ENCODE results near the gene CST6.

The CST6 gene

DNA sequence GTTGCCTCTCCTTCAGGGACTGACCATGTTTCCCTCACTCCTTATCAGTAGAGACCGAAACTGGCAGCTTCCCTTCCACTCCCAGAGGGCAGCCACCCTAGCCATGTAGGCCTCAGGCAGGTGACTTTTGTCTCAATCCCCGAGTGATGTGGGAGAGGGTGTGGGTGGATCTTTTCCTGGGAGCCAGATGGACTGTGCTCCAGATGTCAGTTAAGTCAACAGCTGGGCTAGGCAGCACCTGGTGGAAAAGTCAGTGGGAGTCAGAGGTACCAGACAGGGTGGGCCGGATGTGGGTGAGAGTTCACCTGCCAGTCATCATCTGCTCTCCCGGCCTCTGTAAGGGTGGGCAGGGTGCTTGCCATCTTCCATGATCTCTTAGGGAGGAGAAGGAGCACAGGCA is 7.6 kb upstream of the CST6 start:
- DNase-seq = no peak
- no peaks in the 10 kb centered on the region for H3K9me3 ChIP-seq (replicated peaks; ENCODE audit: insufficient read depth, low read length)
- H3K9ac ChIP-seq (ENCODE audit: low read length) = no peak overlapping the region
- peaks cover 40% of the 10 kb centered on the region for H3K4me1 ChIP-seq (ENCODE audit: low read length)
- H3K4me2 ChIP-seq (ENCODE audit: low read depth, low read length) = no peak overlapping the region
- peaks cover 30% of the 10 kb centered on the region for H3F3A ChIP-seq (ENCODE audit: insufficient read depth, low read length)
- peaks cover 48% of the 10 kb centered on the region for H3K79me2 ChIP-seq (ENCODE audit: low read length)
- H3K27me3 ChIP-seq (replicated peaks; ENCODE audit: insufficient read depth, low read length) = no peaks in the 10 kb centered on the region
- no peak overlapping the region for H3K4me3 ChIP-seq (ENCODE audit: low read length)
- H4K20me1 ChIP-seq (ENCODE audit: insufficient read depth, low read length) = no peaks in the 10 kb centered on the region
- peak overlapping the region; percentile 64; the same call in 1 of the 2 replicates for H3K27ac ChIP-seq (ENCODE audit: low read length)
- H3K9me2 ChIP-seq (replicated peaks; ENCODE audit: insufficient read depth, low read length) = no peaks in the 10 kb centered on the region
- H3K36me3 ChIP-seq (replicated peaks; ENCODE audit: insufficient read depth, low read length) = peaks cover 2% of the 10 kb centered on the region
- TF ChIP-seq EZH2phosphoT487 (IDR thresholded peaks at IDR 0.05; ENCODE audit: low read length) (no peak), EZH2 (optimal IDR thresholded peaks at IDR 0.05; ENCODE audit: low read depth, low read length) (no peak)
- TF ChIP-seq, protein P1, sequence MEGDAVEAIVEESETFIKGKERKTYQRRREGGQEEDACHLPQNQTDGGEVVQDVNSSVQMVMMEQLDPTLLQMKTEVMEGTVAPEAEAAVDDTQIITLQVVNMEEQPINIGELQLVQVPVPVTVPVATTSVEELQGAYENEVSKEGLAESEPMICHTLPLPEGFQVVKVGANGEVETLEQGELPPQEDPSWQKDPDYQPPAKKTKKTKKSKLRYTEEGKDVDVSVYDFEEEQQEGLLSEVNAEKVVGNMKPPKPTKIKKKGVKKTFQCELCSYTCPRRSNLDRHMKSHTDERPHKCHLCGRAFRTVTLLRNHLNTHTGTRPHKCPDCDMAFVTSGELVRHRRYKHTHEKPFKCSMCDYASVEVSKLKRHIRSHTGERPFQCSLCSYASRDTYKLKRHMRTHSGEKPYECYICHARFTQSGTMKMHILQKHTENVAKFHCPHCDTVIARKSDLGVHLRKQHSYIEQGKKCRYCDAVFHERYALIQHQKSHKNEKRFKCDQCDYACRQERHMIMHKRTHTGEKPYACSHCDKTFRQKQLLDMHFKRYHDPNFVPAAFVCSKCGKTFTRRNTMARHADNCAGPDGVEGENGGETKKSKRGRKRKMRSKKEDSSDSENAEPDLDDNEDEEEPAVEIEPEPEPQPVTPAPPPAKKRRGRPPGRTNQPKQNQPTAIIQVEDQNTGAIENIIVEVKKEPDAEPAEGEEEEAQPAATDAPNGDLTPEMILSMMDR (IDR thresholded peaks at IDR 0.05; ENCODE audit: low read length) = no peak
- H2AFZ ChIP-seq (ENCODE audit: low read length) = no peak overlapping the region

DNA sequence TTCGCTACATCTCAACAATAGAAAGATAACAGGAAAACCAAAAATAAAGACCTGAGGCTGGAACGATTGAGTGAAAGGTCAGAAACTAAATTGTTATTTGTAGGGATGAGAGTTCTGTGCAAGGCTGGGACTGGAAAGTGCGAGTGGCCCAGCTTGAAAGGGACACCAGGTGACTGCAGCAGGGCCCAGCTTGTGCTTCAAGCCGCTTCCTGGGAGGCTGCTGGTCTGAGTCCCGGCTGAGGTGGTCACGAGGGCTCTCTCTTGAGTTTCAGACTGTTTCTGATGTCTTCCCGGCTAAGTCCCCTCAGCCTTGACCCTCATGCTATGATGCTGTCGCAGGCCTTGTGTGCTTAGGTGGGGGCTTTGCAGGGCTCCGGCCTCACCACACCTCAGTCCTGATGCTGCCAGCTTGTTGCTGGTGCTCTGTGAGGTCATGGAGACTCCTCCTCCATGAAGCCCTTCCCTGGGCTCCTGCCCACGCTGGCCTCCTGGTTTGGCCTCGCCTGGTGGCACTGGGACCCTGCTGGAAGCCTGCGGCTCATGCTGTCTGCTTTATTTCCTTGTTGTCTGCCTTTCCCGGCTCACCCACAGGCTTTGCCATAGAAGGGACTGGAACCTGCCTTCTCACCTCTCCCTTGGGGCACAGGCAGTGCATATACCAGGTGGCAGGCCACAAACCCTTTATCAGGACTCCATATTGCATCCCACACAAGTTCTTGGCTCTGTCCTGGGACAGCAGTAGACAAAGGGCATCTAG is 5.5 kb upstream of the CST6 start:
- H3K36me3 ChIP-seq (replicated peaks; ENCODE audit: insufficient read depth, low read length) = no peaks in the 10 kb centered on the region; the same call in 1 of the 2 replicates
- H3K4me2 ChIP-seq (ENCODE audit: low read depth, low read length) = peak overlapping the region; percentile 15; the same call in 1 of the 2 replicates
- H3K9me3 ChIP-seq (replicated peaks; ENCODE audit: insufficient read depth, low read length) = no peaks in the 10 kb centered on the region
- peaks cover 30% of the 10 kb centered on the region for H3F3A ChIP-seq (ENCODE audit: insufficient read depth, low read length)
- no peaks in the 10 kb centered on the region for H4K20me1 ChIP-seq (ENCODE audit: insufficient read depth, low read length)
- no peaks in the 10 kb centered on the region for H3K9me2 ChIP-seq (replicated peaks; ENCODE audit: insufficient read depth, low read length)
- H3K4me1 ChIP-seq (ENCODE audit: low read length) = peaks cover 40% of the 10 kb centered on the region
- no peaks in the 10 kb centered on the region for H3K27me3 ChIP-seq (replicated peaks; ENCODE audit: insufficient read depth, low read length)
- peaks cover 28% of the 10 kb centered on the region for H3K79me2 ChIP-seq (ENCODE audit: low read length)
- 0 out of 2 replicates have a peak overlapping the region, but pooled peaks have one; percentile 2 for H3K9ac ChIP-seq (ENCODE audit: low read length)
- no peak overlapping the region for H3K4me3 ChIP-seq (ENCODE audit: low read length)
- no peak overlapping the region for H2AFZ ChIP-seq (ENCODE audit: low read length)
- no peak for DNase-seq
- H3K27ac ChIP-seq (ENCODE audit: low read length) = peak overlapping the region; percentile 64; the same call in 1 of the 2 replicates
- no peak for TF ChIP-seq EZH2 (optimal IDR thresholded peaks at IDR 0.05; ENCODE audit: low read depth, low read length)
- TF ChIP-seq EZH2phosphoT487 (IDR thresholded peaks at IDR 0.05; ENCODE audit: low read length) = no peak
- TF ChIP-seq, protein P1 (IDR thresholded peaks at IDR 0.05; ENCODE audit: low read length) = no peak

DNA sequence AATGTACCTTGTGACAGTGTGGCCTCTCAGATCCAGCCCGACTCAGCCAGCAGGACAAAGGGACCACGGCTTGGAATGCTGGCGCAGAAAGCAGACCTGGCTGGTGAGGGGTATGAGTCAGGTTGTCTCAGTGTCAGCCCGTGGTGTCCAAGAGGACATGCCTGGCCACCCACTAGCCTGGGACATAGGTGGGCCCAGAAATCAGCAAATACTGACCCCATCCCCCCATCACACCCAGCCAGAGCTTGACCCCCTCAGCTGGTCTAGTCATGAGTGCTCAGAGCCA is 5.0 kb upstream of the CST6 start:
- Histone ChIP-seq H2AFZ (ENCODE audit: low read length) (no peak overlapping the region), H3K4me2 (ENCODE audit: low read depth, low read length) (no peak overlapping the region), H3K27me3 (replicated peaks; ENCODE audit: insufficient read depth, low read length) (no peaks in the 10 kb centered on the region), H3K4me3 (ENCODE audit: low read length) (no peak overlapping the region), H3K9ac (ENCODE audit: low read length) (no peak overlapping the region), H3K9me3 (replicated peaks; ENCODE audit: insufficient read depth, low read length) (no peaks in the 10 kb centered on the region), H3K36me3 (replicated peaks; ENCODE audit: insufficient read depth, low read length) (no peaks in the 10 kb centered on the region; the same call in 1 of the 2 replicates), H3K79me2 (ENCODE audit: low read length) (peaks cover 23% of the 10 kb centered on the region), H3K9me2 (replicated peaks; ENCODE audit: insufficient read depth, low read length) (no peaks in the 10 kb centered on the region), H4K20me1 (ENCODE audit: insufficient read depth, low read length) (no peaks in the 10 kb centered on the region), H3F3A (ENCODE audit: insufficient read depth, low read length) (peaks cover 26% of the 10 kb centered on the region), H3K4me1 (ENCODE audit: low read length) (peaks cover 40% of the 10 kb centered on the region), H3K27ac (ENCODE audit: low read length) (peak overlapping the region; percentile 64; the same call in 1 of the 2 replicates)
- DNase-seq = no peak
- TF ChIP-seq EZH2phosphoT487 (IDR thresholded peaks at IDR 0.05; ENCODE audit: low read length) (no peak), EZH2 (optimal IDR thresholded peaks at IDR 0.05; ENCODE audit: low read depth, low read length) (no peak)
- TF ChIP-seq, protein P1 (IDR thresholded peaks at IDR 0.05; ENCODE audit: low read length) = no peak
